Stimulated activated CD8-positive, alpha-beta memory T cell treated with anti-CD3 and anti-CD28 coated beads, Interleukin-12 subunit alpha, Interleukin-12 subunit beta, amount 100 ng/mL, for 4 hours (primary cell): ENCODE results near the gene ACE.
"Not testable (repeated sequence)": the region's sequence is repeated elsewhere in the genome, so short reads cannot be mapped to it uniquely, and the experiment has no call there.

Source experiments
- DNase-seq: peaks from one replicate; pipeline ENCODE4 v3.0.0-alpha.2; 2020; ENCODE audit warnings: low read depth

The ACE gene

DNA sequence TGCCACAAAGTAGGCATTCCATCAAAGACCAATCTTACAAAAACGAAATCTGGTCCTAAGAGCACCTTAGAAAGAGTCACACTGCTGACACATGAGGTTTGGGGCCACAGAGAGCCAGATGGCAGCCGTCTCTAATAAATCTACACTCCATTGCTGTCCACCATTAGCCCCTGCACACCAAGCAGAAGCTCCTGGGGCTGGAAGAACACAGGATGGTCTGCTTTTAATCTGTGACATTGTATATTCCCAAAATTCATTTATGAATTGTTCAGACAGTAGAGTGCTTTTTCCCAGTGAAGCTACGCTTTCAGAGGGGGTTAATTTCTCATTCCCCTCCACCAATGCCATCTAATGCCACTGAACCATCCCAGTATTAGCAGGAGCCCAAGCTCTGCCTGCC lies 32.4 kb upstream of the ACE start:
- DNase-seq: no peak

DNA sequence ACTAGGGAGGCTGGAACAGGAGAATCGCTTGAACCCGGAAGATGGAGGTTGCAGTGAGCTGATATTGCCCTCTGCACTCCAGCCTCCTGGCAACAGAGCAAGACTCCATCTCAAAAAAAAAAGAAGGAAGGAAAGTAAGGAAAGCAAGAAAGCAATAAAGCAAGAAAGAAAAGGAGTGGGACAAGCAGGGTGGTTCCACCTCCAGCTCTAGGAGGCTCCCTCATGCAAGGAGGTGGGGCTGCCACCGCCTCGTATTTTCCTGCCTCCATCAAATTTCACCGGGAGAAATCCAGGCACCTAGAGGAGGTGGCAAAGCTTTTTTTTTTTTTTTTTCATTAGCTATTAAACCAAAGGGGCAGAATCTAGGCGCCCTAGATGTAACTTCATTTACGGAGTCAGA lies 31.8 kb upstream of the ACE start:
- DNase-seq: no peak

DNA sequence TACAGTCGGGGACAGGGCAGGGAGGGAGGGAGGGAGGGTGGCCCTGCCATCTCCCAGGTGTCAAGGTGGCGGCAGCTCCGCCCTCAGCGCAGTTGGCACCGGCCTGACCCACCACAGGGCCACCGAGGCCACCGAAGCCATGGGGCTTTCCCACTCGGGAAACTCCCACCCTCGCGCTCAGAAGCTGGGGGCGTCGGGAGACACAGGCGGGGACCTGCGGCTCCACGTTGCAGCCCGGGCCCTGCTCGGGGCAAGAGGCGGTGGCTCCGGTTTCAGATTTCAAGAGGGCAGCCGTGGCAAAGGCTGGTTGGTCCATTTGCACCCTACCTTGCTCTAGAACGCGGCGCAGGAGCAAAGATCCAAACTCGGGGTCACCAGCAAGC lies 31.3 kb upstream of the ACE start:
- DNase-seq: peak; percentile 65

DNA sequence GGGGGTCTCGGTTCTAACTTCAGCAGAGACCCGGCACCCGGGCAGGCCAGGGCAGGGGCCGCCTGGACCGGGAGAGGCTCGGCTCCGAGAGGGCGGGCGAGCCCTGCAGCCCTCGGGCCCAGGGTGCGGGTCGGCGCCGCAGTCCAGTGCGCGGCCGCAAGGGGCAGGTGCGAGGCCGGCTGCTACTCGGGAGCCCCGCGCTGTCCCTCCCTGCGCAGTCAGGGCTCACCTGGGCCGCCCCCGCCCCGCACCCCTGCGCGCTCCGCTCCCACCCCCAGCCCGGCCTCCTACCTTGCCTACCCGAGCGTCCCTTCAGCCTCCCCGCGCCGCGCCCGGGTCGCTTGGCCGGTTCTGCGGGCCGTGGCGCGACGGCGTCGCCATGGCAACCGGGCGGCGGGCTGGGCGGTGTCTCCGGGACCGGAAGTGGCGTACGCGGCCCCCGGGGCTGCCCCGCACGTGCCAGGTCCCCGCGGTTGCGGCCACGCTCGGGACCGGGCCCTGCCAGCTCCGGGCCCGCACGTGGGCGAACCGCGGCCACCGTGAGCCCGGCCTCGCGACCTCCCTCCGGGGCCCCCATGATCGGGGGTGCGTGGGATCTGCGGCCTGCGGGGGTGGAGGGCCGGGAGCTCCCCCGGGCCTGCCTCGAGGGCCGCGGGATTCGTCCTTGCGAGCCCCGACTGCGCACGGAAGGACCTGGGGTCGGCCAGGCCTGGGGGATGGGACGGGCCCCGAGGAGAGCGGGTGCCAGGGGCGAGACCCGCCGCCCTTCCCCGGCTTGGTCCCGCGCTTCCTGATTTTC lies 30.7 kb upstream of the ACE start, which contains the start of gene CYB561:
TSS of gene CYB561 (minus strand) at position 353 of the 799 bp plus-strand sequence. CDS start 8,759 bp downstream, outside the sequence.
- peak; percentile 64 for DNase-seq

DNA sequence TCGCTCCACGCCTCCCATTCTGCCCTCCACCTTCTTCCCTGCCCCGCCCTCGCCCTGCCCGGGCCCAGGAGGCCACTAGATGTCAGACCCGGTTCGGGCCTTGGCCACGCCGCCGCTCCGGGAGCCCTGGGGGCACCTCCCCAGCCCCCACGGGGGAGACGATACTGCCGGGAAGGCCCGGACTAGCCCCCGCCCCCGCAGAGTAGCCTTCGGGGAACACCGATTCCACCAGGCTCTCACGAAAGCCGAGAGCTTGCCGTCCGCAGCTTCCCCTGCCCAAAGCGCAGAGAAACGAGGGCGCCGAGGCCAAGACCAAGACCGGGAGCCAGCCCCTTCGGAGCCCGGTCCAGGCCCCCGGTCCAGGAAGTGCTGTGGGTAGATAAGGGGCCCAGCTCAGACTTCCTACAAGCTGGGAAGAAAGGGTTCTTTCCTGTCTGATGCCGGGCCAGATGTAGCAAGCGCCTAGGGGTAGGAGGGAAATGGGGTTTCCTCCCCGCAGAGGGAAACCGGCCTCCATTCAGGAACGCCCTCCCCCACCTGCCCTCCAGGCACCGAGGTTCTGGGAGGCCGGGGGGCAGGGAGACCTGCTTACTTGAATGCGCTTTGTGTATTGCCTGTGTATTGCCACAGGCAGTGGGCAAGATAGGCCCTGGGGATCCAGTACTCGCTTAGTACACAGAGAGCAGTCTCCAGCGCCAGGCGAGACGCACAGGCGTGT lies 29.9 kb upstream of the ACE start:
- peak; percentile 36 for DNase-seq

DNA sequence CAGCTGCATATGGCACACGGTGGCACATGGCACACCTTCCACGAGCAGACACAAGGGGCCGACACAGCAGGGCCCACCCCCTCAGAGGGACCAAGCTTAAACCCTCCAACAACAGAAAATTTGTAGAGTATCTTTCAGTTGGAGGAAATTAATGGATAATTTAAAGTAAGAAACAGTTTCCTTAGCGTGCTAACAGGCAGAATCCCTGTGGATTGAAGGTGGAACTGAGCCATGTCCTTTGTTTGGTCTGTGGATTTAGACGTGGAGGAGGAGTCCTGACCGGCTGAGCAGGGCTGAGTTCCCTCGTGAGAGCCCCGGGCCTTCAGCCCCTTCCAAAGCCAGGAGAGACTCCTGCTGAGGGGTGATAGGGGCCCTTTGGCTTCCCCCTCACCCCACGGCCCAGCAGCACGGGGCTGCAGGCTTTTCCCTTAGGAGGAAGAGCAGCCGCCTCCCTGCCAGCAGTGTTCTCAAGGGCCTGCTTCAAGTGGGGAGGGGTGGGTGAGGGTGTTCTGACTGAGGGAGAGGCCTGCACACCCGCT lies 29.3 kb upstream of the ACE start:
- no peak for DNase-seq

DNA sequence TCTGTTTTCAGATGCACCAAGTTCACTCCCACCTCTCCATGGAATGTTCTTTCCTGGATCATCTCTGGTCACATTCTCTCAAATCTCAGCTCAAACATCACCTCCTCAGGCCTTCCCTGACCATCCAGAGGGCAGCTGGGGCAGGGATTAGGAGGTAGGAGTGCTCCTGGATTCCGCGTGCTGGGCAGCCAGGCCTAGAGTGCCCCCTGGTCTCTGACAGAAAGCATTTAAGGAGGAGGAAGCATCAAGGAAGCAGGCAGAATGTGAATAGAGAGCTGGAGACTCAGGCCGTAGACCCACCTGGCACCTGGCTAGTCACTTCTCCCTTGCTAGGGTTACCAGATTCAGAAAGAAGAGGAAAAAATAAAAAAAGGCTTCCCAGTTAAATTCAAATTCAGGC lies 28.2 kb upstream of the ACE start:
- DNase-seq: no peak

DNA sequence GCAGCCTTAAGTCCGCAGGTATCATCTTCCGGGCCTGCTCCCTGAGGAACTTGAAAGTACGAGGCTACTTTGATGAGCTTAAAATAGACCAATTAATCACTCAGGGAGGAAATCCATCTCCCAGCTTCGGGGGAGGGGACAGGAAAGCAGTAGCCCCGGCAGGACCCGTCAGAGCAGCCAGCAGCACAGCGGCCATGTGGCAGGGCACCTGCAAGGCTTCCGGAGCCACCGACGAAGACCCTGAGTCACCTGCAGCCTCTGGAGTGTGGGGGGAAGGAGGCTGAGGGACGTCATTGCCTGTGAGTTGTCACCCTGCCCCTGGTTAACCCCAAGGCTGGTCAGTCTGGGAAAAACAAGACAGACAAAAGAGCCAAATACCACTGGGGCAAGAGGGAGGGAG lies 26.3 kb upstream of the ACE start:
- no peak for DNase-seq

DNA sequence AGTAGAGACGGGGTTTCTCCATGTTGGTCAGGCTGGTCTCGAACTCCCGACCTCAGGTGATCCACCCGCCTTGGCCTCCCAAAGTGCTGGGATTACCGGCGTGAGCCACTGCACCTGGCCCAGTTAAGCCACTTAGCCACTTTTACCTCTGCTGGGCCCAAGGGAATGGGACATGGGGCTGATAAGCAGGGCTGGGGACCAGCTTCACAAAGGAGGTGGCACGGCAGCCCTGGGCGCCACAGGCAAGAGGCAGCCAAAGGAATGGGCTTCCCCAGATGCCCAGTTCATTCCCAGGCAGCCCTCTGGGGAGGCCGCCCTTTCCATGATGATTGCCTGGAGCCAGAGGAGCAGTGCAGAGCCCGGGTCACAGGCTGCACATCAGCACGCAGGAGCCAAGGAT lies 25.7 kb upstream of the ACE start:
- DNase-seq: no peak

DNA sequence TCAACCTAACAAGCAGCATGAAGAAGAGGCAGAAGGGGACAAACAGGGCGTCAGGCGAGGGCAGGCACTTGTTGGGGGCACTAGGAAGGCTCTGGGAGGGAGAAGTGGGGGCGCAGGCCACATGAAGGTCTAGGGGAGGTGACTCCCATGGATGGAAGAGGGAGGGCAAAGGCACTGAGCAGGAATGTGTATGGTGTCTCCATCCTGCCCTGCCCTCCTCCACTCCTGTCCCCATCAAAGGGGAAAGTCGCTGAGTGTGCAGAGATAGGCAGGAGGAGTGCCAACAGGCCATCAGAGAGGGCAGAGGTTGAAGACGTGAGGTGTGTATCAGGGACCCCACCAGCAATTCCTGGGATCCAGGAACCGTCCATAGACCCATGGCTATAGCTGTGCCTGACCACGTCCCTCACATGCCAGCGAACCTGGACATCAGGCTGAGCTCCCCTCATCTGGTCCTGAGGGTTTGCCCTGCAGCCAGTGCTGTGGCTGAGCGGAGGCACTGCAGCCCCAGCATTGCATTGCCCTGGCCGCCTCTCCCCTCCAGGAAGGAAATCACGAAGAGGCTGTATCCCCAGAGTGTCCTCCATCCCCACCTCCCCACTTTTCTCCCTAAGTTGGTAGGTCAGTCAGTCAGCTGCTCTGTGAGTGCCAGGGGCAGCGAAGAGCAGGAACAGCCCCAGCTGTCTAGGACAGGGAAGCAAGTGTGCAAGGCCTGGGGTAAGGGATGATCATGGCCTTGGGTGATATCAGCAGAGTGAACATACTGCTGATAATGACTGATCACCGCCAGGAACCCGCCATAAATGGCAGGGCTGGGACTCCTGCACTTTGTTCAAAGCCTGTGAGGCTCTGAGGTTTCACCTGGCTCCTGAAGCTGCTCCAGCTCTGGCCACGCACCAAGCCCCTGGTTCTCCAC lies 24.6 kb upstream of the ACE start:
- no peak for DNase-seq

DNA sequence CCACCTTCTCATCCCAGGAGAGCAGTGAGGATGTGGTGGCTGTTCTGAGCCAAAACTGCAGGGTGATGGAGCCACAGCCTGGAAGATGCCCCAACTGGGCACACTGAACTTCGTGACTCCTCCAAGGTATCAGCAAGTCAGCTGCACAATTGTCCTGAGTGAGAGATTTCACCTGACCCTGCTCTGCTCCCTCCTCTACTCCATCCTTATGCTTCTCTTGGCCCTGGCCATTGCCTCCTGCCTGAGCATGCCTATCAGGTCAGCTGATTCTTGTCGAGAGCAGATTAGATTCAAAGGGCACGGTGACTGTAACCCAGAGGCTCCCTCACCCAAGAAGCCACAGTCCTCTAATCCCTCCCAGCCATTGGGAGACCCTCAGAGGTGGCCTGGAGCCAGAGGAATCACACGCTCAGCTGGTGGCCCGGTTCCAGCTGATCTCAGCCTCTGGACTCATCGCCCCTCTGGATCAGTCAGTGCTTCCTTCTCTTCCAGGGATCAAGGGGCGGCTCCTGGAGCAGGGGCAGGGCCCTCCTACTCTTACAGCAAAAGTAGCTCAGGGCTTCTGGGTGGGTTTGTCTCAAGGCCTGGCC lies 23.8 kb upstream of the ACE start:
- DNase-seq: no peak

DNA sequence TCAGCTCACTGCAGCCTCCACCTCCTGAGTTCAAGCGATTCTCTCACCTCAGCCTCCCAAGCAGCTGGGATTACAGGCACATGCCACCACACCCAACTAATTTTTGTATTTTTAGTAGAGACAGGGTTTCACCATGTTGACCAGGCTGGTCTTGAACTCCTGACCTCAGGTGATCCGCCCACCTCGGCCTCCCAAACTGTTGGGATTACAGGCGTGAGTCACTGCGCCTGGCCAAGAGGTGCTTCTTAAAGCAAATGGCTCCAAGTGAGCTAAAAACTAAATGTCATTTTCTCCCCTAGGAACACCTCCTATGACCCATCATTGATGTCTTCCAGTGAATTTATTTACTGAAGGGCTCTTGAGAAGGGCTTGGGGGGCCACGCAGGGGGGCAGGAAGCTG lies 22.5 kb upstream of the ACE start:
- not testable (repeated sequence) for DNase-seq

DNA sequence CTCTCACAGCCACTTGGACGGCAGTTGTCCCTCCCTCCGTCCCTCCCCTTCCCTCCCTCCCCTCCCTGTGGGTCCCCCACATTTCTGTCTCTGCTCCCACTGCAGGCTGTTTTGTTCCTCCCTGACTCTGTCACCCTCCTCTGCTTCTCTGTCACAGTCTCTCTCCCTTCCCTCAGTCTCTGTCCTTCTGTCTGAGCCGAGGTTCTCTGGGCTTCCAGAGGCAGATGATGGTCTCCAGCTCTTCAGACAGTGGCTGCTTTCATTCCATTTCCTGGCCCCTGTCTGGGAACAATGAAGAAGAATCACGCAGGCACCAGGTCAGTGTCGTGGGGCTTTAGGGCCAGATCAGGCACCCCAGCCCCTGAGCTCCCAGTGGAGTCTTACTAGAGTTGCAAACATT lies 21.9 kb upstream of the ACE start:
- no peak for DNase-seq

DNA sequence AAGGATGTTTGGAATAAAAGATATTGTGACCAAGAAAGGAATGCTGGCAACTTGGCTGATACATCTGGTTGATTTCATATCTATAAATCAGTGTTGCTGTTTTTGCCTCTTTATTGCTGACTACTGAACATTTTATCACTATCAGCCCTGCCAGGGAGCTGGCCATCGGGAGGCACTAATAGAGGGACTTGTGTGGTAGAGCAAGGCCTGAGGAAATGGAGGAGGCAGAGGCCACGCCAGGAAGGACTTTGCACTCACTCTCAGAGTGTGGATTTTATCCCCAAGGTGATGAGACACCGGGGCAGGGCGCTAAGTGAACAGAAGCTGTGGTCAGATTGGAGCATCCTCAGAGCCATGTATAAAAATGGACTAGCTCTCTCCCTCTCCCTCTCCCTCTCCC lies 21.4 kb upstream of the ACE start:
- no peak for DNase-seq

DNA sequence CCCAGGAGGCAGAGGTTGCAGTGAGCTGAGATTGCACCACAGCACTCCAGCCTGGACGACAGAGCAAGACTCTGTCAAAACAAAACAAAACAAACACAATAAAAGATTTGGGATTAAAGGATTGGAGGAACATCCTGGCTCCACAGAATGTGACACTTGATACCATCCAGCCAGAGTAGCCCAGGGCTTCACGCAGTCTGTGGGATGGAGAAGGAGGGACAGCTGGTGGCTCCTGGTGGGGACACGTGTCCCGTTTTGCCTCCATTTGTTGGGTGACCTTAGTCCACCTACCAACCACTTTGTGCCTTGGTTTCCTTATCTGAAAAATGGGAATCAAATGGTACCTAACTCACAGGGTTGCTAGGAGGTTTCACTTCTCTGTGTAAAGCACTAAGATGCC lies 18.4 kb upstream of the ACE start:
- no peak for DNase-seq

DNA sequence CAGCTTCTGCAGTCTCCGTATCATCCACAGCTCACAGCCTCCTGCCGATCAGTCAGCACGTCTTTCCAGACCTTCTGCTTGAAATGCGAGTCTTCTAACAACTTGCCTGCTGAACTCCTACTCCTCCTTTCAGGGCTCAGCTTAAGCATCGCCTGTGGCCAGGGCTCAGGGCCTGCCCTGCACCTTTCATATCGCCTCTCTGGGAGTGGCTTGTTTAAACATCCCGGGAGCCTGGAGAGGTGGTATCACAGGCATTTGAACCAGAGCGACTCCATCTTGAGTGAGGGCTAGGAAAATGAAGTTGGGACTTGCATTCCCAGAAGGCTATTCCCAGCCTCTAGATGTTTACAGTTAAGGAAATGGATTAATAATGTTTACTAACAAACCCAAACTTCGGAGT lies 16.8 kb upstream of the ACE start:
- DNase-seq: no peak

DNA sequence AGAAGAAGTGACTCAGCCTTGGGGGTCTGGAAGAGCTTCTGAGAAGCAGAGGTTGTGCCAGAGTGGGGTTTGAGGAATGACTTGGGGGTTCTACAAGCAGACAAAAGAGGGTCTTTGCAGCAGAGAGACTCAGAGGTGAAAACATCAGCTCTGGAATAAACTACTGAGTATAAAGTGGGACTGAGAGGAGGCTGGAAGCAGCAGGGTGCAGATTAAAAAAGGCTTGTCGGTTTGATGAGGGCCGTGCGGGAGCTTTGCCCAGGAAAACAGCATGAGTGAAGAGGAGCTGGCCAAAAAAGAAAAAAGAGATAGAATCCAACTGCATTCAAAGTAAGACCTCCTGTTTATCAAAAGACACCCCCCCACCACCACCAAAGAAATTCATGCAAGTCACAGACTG lies 13.1 kb upstream of the ACE start:
- DNase-seq: no peak

DNA sequence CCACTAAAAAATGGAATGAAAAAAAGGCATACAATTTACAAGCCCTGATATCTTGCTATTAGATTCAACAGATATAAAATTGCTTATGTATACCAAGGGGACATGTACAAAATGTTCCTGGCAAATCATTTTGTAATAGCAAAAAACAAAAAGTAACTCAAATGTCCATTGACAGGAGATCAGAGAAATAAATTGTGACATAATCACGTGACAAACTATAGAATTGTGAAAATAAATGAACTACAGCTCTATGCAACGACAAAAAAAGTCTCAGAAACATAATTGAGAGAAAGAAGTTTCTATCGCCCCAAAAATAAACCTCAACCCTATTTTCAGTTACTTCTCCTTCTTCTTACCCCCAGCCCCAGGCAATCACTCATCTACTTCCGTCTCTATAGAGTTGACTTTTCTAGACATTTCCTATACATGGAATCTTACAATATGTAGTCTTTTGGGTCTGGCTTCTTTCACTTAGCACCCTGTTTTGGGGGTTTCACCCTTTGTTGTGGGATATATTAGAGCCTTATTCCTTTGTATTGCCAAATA lies 12.1 kb upstream of the ACE start:
- DNase-seq: no peak

DNA sequence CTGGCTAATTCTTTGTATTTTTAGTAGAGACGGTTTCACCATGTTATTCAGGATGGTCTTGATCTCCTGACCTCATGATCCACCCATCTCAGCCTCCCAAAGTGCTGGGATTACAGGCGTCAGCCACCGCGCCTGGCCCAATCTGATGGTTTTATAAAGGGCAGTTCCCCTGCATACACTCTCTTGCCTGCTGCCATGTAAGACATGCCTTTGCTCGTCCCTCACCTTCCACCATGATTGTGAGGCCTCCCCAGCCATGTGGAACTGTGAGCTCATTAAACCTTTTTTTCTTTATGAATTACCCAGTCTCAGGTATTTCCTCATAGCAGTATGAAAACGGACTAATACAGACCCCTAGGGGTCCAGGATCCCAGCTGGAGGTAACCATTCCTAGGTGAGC lies 8.8 kb upstream of the ACE start:
- not testable (repeated sequence) for DNase-seq

DNA sequence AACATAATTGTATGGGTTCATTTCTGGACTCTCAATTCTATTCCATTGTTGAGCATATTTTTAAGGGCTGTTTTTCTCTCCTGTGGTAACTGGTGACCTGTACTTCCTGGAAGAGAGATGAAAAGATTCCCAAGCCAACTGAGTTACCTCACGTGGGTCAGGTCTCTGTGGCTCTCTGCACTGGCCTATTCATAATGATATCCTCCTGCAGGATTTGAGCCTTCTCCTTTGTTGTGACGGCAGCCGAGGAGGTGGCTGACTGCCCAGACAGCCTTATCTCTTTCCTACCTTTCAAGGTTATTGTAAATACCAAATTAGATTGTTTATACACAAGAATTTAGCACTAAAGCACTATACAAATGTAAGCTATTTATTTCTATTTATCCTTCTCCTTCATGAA lies 2.7 kb upstream of the ACE start:
- DNase-seq: no peak

DNA sequence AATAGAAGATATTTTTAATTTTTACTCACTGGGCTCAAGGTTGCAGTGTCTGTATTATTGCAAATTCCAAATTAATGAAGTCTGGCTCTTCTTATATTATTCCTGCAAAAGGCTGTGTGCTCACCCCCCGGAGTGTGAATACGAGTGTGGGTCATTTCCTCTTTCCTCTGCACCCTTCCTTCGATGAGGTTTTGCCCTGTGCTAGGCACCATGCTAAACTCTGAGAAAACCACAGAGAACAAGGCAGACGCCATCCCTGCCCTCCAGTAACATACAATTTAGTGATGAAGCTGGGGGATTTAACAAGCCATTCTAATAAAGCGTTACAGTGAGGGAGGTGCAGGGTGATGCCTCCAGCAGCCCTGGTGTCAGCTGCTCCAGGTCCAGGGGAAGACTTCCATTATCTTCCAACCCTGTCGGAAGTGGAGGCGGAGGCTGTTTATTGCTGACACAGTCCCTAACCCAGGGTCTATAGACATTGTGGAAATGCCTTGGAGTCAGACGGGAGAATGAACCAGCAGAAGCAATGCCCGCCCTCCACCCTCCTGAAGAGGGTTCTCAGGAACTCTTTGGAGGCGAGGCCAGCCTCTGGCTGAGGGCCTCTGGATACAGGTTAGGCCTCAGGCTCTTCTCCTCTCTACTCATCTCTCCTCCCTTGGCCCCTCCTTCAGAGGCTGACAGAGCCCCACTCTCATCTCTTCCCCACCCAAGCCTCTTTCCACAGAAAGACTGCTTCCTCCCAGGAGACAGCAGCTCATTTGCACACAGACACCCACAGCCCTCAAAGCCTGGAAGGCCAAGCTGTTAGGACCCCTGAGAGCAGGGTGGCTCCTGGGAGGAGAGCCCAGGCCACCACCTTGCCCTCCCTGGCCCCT lies 2.0 kb upstream of the ACE start:
- DNase-seq: no peak
